SKM-1 treated with dmso at 0.1 percent for 144 hours (cell line): ENCODE results near the gene EFCAB10.
"Not testable (repeated sequence)": the region's sequence is repeated elsewhere in the genome, so short reads cannot be mapped to it uniquely, and the experiment has no call there.

Source experiments
- DNase-seq: peaks from one replicate; lab custom pipeline; 2025; ENCODE audit not compliant: unreplicated experiment; lab: John Stamatoyannopoulos, UW

The EFCAB10 gene

GRCh38 chr7:105599551-105599950 is 18.3 kb upstream of the EFCAB10 start:
- no peak for DNase-seq

GRCh38 chr7:105599080-105599479 is 17.8 kb upstream of the EFCAB10 start:
- DNase-seq: not testable (repeated sequence)

- no peak for DNase-seq
Observed at GRCh38 chr7:105596866-105597265, 15.6 kb upstream of the EFCAB10 start.

- DNase-seq: no peak
Observed at GRCh38 chr7:105594034-105594433, 12.7 kb upstream of the EFCAB10 start.

DNA sequence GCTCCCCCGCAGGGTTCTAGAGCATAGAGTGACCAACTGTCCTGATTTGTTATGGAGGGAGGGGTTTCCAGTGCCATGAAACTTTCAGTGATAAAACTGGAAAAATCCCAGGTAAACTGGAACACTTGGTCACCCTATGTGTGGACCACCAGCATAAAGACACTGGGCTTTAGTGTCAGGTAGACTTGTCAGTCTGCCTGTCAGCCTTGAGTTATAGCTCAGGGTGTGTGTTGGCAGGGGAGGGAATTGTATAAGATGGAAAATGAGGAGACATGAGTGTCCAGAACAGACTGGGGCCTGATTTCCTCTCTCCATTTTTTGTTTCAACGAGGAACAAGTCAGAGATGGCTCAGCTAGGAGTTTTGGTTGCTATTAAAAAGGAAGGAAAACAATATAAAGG is 10.2 kb upstream of the EFCAB10 start:
- DNase-seq: no peak

- no peak for DNase-seq
Observed at GRCh38 chr7:105590793-105591192, 9.5 kb upstream of the EFCAB10 start.

- peak; percentile 59 for DNase-seq
Observed at GRCh38 chr7:105589356-105590077, 8.2 kb upstream of the EFCAB10 start.

GRCh38 chr7:105587909-105588635 is 6.8 kb upstream of the EFCAB10 start:
- DNase-seq: no peak

DNA sequence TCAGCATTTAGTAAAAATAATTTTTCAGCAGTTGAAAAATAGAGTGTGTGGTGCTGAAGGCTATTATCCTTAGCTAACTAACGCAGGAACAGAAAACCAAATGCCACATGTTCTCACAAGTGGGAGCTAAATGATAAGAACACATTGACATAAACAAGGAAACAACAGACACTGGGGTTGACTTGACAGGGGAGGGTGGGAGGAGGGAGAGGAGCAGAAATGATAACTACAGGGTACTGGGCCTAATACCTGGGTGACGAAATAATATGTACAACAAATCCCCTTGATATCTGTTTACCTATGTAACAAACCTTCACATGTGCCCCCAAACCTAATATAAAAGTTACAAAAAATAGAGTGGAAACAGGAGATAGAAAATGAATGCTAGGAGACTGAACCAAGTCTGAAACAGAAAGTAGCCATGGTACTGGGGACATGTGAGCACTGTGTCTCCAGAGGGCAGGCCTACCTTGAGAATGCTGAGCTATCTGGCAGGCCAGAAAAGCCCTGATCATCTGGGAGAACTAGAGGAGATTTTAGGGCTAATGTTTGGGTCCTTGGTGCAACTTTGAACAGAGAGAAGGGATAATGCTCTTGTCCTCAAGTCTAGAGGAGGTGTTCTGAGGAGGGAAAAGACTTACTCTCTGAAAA is 4.7 kb upstream of the EFCAB10 start:
- DNase-seq: no peak

DNA sequence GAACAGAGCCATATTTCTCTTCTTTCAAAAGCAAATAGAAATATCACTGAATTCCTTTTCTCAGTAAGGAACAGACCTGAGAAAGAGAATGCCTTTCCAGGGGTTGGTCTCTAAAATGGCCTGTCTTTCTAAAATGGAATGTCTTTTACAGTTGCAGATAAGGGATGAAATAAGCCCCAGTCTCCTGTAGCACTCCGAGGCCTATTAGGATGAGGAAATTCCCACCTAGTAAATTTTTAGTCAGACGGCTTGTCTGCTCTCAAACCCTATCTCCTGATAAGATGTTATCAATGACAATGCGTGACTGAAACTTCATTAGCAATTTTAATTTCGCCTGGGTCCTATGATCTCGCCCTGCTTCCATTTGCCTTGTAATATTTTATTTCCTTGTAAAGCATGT is 2.9 kb upstream of the EFCAB10 start:
- no peak for DNase-seq

DNA sequence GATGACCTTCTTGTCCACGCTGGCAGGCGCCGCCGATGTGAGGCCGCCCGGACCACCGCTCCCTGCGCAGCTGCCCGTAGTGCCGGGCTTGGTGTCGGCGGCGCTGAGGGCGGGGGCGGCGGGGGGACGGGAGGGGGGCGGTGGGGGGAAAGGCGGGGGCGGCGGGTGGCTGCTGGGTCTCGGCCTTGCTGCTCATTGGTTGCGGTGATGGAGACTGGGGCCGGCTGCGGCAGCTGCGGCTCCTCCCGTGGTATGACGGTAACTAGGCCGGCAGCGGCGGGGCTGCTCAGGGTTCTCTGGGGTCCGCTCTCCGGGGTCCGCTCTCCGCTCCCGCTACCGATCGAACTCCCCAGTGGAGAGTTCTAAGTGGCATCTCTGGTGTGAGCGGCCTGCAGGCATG is 1.8 kb upstream of the EFCAB10 start:
- DNase-seq: no peak

GRCh38 chr7:105580022-105580740 is 1.1 kb downstream of the EFCAB10 start:
- DNase-seq: no peak

- no peak for DNase-seq
Observed at GRCh38 chr7:105578496-105578895, 2.8 kb downstream of the EFCAB10 start.

DNA sequence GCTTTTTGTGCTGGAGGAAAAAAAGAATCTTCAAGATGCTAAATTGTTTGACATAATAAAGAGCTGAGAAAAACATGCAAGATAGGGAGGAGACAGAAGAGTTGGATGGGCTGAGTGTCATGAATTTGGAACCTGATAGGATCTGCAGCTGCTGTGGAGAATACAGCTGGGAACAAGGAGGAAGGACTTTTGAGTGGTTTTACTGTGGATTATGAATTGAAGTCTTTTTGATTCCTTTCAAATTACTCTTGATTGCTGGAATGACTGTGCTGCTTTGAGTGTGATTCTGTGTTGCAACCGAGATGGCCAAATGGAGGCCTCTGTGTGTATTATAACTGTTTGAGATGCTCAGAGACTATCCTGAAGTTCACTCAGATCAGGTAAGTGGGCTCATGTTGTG is 4.0 kb downstream of the EFCAB10 start:
- no peak for DNase-seq

DNA sequence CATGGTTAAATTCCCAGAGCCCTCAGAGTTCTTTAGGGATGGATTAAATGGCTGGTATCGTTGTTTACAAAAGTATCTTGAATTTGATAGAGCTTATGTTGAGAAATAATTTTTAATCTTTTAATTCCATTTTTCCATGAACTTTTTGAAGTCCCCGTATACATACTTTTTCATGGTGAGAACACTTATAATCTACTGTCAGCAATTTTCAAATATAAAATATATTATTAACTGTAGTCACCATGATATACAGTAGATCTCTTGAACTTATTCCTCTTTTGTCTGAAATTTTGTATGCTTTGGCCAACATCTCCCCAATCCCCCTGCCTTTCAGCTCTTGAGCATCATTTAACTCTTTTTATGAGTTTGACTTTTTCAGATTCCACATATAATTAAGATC is 9.4 kb downstream of the EFCAB10 start:
- DNase-seq: no peak

DNA sequence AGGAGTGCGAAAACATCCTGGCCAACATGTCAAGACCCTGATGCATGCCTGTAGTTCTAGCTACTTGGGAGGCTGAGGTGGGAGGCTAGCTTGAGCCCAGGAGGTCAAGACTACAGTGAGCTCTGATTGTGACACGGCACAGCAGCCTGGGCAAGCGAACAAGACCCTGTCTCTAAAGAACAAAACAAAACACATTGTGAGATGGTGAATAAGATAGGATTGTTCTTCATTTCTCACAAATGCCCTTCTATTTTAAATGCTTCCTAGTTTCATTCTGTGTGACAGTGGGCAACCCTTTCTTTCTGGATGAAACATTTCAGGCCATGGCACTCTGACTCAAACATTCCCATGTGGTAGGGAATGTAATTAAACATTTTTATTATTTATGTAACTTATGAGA is 13.5 kb downstream of the EFCAB10 start:
- DNase-seq: no peak

- DNase-seq: no peak
Observed at GRCh38 chr7:105567024-105567423, 14.3 kb downstream of the EFCAB10 start.

- no peak for DNase-seq
Observed at GRCh38 chr7:105565190-105565589, 16.1 kb downstream of the EFCAB10 start.

GRCh38 chr7:105559926-105560325 is 21.4 kb downstream of the EFCAB10 start:
- DNase-seq: no peak

GRCh38 chr7:105538339-105538738 is 43.0 kb downstream of the EFCAB10 start:
- DNase-seq: no peak

GRCh38 chr7:105532709-105533460 is 48.4 kb downstream of the EFCAB10 start:
- no peak for DNase-seq
